ENCODE results near the gene HERC4.

HERC4 gene, protein sequence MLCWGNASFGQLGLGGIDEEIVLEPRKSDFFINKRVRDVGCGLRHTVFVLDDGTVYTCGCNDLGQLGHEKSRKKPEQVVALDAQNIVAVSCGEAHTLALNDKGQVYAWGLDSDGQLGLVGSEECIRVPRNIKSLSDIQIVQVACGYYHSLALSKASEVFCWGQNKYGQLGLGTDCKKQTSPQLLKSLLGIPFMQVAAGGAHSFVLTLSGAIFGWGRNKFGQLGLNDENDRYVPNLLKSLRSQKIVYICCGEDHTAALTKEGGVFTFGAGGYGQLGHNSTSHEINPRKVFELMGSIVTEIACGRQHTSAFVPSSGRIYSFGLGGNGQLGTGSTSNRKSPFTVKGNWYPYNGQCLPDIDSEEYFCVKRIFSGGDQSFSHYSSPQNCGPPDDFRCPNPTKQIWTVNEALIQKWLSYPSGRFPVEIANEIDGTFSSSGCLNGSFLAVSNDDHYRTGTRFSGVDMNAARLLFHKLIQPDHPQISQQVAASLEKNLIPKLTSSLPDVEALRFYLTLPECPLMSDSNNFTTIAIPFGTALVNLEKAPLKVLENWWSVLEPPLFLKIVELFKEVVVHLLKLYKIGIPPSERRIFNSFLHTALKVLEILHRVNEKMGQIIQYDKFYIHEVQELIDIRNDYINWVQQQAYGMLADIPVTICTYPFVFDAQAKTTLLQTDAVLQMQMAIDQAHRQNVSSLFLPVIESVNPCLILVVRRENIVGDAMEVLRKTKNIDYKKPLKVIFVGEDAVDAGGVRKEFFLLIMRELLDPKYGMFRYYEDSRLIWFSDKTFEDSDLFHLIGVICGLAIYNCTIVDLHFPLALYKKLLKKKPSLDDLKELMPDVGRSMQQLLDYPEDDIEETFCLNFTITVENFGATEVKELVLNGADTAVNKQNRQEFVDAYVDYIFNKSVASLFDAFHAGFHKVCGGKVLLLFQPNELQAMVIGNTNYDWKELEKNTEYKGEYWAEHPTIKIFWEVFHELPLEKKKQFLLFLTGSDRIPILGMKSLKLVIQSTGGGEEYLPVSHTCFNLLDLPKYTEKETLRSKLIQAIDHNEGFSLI

DNA sequence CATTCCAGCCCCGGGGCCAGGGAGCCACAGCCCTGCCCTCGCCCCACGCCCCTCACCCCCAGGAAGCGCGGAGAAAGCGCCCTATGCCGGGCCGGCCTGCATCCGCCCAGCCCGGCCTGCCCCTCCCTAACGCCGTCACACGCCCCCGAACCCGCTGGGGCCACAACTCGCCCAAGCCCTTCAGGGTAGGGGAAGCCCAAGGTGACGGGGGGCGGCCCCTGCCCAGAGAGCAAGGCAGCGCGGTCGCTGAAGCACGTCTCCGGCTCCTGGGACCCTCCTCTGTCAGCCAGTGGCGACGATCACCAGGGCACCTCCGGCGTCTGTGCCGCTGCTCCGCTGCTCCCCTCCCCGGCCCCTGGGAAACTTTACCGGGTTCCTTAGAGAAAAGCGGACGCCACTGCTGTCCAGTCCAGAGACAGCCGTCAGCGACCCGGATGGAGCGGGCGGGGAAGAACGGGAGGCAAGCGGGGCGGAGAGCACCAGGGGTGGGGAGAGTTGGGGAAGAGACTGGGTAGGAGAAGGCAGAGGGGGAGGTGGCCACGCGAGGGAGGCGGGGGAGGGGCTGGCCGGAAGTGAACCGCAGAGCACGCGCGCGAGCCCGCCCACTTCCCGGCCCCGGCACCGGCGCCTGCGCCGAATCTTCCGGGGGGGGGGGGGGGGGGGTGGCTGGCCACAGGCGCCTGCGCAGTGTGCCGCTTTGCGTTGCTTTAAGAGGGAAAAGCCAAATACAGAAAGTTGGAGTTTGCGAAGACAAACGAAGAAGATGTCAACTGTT, at the start of gene HERC4:
TSS of gene HERC4 (minus strand) at position 509 of the 775 bp plus-strand sequence. CDS start 2,175 bp downstream, outside the sequence.
- TF ChIP-seq, protein P1, sequence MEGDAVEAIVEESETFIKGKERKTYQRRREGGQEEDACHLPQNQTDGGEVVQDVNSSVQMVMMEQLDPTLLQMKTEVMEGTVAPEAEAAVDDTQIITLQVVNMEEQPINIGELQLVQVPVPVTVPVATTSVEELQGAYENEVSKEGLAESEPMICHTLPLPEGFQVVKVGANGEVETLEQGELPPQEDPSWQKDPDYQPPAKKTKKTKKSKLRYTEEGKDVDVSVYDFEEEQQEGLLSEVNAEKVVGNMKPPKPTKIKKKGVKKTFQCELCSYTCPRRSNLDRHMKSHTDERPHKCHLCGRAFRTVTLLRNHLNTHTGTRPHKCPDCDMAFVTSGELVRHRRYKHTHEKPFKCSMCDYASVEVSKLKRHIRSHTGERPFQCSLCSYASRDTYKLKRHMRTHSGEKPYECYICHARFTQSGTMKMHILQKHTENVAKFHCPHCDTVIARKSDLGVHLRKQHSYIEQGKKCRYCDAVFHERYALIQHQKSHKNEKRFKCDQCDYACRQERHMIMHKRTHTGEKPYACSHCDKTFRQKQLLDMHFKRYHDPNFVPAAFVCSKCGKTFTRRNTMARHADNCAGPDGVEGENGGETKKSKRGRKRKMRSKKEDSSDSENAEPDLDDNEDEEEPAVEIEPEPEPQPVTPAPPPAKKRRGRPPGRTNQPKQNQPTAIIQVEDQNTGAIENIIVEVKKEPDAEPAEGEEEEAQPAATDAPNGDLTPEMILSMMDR (IDR thresholded peaks at IDR 0.05; ENCODE audit: low read depth, low read length) = no peak
- peak within 1 kb of the TSS; percentile 97 for H3K4me3 ChIP-seq (ENCODE audit: low read depth, low read length)
- in situ Hi-C loops (cut with HindIII; ENCODE audit: low sequenced_read_pairs) = no loop called here
- DNase-seq (ENCODE audit: low read depth, low spot score) = peak; percentile 95

DNA sequence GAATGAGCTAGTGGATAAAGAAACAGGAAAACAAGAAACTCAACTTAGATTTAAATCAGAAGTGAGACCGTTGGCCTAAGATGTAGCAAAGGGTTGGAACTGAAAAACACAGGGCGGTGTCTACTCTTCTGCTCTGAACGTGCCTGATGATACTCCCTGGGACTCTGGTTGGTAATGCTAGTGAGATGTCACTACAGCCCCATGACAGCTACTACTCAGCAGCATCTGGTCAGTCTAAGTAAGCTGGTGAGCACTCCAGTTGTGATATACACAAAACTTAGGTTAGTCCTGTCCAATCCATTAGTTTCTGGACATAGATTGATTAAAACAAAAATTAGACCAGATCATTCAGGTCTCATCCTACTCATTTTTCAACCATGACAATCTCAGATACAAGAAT, 49.6 kb upstream of the HERC4 start:
- in situ Hi-C loops (cut with HindIII; ENCODE audit: low sequenced_read_pairs) = no loop called here
- H3K4me3 ChIP-seq (ENCODE audit: low read depth, low read length) = no peak overlapping the region
- TF ChIP-seq, protein P1 (IDR thresholded peaks at IDR 0.05; ENCODE audit: low read depth, low read length) = no peak
- DNase-seq (ENCODE audit: low read depth, low spot score) = no peak

DNA sequence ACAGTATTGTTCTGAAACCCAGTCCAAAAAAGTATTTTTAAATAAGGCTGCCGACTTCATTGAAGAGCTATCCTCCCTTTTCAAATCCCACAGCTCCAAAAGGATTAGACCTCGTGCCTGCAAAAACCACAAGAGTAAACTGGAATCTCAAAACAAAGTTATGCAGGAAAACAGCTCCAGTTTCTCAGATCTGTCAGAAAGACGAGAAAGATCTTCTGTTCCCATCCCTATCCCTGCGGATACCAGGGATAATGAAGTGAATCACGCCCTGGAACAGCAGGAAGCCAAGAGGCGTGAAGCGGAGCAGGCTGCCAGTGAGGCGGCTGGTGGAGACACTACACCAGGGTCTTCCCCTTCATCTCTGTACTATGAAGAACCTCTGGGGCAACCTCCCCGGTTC, 46.8 kb upstream of the HERC4 start:
- in situ Hi-C loops (cut with HindIII; ENCODE audit: low sequenced_read_pairs) = no loop called here
- H3K4me3 ChIP-seq (ENCODE audit: low read depth, low read length) = no peak overlapping the region

DNA sequence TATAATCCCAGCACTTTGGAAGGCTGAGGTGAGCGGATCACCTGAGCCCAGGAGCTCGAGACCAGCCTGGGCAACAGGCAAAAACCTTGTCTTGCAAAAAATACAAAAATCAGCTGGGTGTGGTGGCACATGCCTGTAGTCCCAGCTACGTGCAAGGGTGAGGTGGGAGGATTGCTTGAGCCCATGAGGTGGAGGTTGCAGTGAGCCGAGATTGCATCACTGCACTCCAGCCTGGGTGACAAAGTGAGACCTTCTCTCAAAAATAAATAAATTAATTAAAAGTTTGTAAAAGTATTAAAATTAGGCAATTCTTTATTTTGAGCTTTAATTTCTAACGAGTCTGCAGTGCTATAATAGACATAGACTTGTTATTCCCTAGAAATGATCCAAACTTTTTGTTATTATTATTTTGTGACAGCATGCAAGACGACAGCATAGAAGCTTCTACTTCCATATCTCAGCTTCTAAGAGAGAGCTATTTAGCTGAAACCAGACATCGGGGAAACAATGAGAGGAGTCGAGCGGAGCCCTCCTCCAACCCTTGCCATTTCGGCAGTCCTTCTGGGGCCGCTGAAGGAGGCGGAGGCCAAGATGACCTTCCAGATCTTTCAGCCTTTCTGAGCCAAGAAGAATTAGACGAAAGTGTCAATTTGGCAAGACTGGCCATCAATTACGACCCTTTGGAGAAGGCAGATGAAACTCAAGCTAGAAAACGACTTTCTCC, 46.1 kb upstream of the HERC4 start:
- no peak overlapping the region for H3K4me3 ChIP-seq (ENCODE audit: low read depth, low read length)
- TF ChIP-seq, protein P1 (IDR thresholded peaks at IDR 0.05; ENCODE audit: low read depth, low read length) = no peak
- no peak for DNase-seq (ENCODE audit: low read depth, low spot score)
- in situ Hi-C loops (cut with HindIII; ENCODE audit: low sequenced_read_pairs) = no loop called here

More for the DNA sequence above, 46.8 kb upstream of the HERC4 start:
- DNase-seq (ENCODE audit: low read depth, low spot score) = no peak
- TF ChIP-seq, protein P1 (IDR thresholded peaks at IDR 0.05; ENCODE audit: low read depth, low read length) = no peak

DNA sequence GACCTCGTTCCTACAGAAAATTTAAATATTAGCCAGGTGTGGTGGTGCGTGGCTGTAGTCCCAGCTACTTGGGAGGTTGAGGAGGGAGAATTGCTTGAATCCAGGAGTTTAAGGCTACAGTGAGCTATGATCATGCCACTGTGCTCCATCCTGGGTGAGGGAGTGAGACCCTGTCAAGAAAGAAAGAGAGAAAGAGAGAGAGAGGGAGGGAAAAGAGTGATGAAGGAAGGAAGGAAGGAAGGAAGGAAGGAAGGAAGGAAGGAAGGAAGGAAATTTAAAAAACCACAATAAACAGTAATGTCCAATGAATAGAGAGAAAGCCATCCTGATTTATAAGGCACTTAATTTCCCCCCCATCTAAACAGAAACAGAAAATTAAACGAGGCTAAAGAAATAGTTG, 43.6 kb upstream of the HERC4 start:
- H3K4me3 ChIP-seq (ENCODE audit: low read depth, low read length) = no peak overlapping the region
- in situ Hi-C loops (cut with HindIII; ENCODE audit: low sequenced_read_pairs) = no loop called here
- TF ChIP-seq, protein P1 (IDR thresholded peaks at IDR 0.05; ENCODE audit: low read depth, low read length) = no peak
- no peak for DNase-seq (ENCODE audit: low read depth, low spot score)

Data from astrocyte of the spinal cord (primary cell).